Measurements from ENCODE around the gene CYP1A2. TPM values are rescaled to one million over a fixed set of nuclear protein-coding genes. Genes with fewer than 3 reads are reported as not detected.

CYP1A2 gene
- total and polyA plus RNA-seq, 4 donors: 0.05 to 0.57 (median 0.17) TPM; not detected in 1

DNA sequence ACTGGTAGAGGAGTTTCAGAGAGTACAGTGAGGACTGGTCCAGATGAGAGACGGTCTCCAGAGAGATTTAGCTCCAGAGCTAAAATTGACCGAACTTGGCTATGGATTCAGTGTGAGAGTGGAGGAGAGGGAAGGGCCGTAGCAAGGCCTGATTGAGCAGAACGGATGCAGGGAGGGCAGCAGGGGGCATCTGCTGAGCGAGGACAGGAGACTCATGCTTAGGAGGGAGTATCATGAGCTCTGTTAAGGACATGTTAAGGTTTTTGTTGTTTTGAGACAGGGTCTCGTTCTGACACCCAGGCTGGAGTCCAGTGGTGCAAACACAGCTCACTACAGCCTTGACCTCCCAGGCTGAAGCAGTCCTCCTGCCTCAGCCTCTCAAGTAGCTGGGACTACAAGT is 56.3 kb downstream of the CYP1A2 start:
- Histone ChIP-seq H3K9ac (ENCODE audit: insufficient read depth in 1 of 2, low read length in 2 of 2) (no peak overlapping the region), H3K9me3 (ENCODE audit: control insufficient read depth in 4 of 4, insufficient read depth in 3 of 4, low read length in 3 of 4) (no peaks in the 10 kb centered on the region), H3K4me1 (ENCODE audit: control insufficient read depth in 5 of 5, insufficient read depth in 5 of 5, low read length in 5 of 5) (peaks cover 0 to 1% (median 0%) of the 10 kb centered on the region in 5 donors), H3K27ac (ENCODE audit: low read depth in 1 of 2, low read length in 1 of 2) (no peak overlapping the region), H3K4me3 (no peak overlapping the region), H3K27me3 (ENCODE audit: control insufficient read depth in 3 of 3, insufficient read depth in 3 of 3, low read length in 2 of 3) (no peaks in the 10 kb centered on the region), H3K36me3 (ENCODE audit: control insufficient read depth in 4 of 4, insufficient read depth in 4 of 4, low read length in 4 of 4) (peaks cover 3 to 35% (median 8%) of the 10 kb centered on the region in 4 donors)
- ATAC-seq (ENCODE audit: insufficient read depth, low FRiP score) (no peak), DNase-seq (no peak)
- WGBS, 2 donors: 77 to 79% methylated on average over 6 of the region's 6 CpGs
- TF ChIP-seq, protein P1, sequence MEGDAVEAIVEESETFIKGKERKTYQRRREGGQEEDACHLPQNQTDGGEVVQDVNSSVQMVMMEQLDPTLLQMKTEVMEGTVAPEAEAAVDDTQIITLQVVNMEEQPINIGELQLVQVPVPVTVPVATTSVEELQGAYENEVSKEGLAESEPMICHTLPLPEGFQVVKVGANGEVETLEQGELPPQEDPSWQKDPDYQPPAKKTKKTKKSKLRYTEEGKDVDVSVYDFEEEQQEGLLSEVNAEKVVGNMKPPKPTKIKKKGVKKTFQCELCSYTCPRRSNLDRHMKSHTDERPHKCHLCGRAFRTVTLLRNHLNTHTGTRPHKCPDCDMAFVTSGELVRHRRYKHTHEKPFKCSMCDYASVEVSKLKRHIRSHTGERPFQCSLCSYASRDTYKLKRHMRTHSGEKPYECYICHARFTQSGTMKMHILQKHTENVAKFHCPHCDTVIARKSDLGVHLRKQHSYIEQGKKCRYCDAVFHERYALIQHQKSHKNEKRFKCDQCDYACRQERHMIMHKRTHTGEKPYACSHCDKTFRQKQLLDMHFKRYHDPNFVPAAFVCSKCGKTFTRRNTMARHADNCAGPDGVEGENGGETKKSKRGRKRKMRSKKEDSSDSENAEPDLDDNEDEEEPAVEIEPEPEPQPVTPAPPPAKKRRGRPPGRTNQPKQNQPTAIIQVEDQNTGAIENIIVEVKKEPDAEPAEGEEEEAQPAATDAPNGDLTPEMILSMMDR (IDR thresholded peaks at IDR 0.05; ENCODE audit: control extremely low read depth, extremely low read depth): no peak

Small RNA genes lying within 50 kb of the gene (small RNA-seq; reads per million reads assigned to genes)
- gene MIR4513 (ENCODE audit: low replicate concordance): 0.06 reads per million

Other genes with a start within 250 kb of the CYP1A2 start
- gene ARID3B, start 207.6 kb upstream of the CYP1A2 start, total RNA-seq: 10 to 100 TPM; 10.3 to 10.5 TPM
- gene ARID3B, start 207.6 kb upstream of the CYP1A2 start, polyA plus RNA-seq: 10 to 100 TPM in 1 of 2 donors, 1 to 10 TPM in 1; 6.6 to 10.1 TPM
- gene CLK3, start 133.0 kb upstream of the CYP1A2 start, total RNA-seq: 10 to 100 TPM; 65.9 to 70.4 TPM
- gene CLK3, start 133.0 kb upstream of the CYP1A2 start, polyA plus RNA-seq: 10 to 100 TPM; 56.1 to 63.3 TPM
- 10 to 100 TPM; 27.1 to 31.9 TPM for gene EDC3, start 52.8 kb upstream of the CYP1A2 start, total RNA-seq
- gene EDC3, start 52.8 kb upstream of the CYP1A2 start, polyA plus RNA-seq: 10 to 100 TPM; 15.3 to 17.0 TPM
- gene CYP1A1, start 23.3 kb upstream of the CYP1A2 start, total RNA-seq: under 1 TPM; 0.31 to 1.00 TPM
- gene CYP1A1, start 23.3 kb upstream of the CYP1A2 start, polyA plus RNA-seq: 10 to 100 TPM in 1 of 2 donors, under 1 TPM in 1; 0.46 to 15.0 TPM
- 10 to 100 TPM; 39.7 to 82.9 TPM for gene CSK, start 33.2 kb downstream of the CYP1A2 start, total RNA-seq
- 10 to 100 TPM; 40.9 to 99.1 TPM for gene CSK, start 33.2 kb downstream of the CYP1A2 start, polyA plus RNA-seq
- under 1 TPM in 1 of 2 donors, not detected in 1; 0.31 TPM for gene LMAN1L, start 64.0 kb downstream of the CYP1A2 start, total RNA-seq
- under 1 TPM in 1 of 2 donors, not detected in 1; 0.11 TPM for gene LMAN1L, start 64.0 kb downstream of the CYP1A2 start, polyA plus RNA-seq
- not detected for gene CPLX3, start 77.8 kb downstream of the CYP1A2 start, total RNA-seq
- gene CPLX3, start 77.8 kb downstream of the CYP1A2 start, polyA plus RNA-seq: under 1 TPM; 0.10 to 0.13 TPM
- gene ULK3, start 94.3 kb downstream of the CYP1A2 start, total RNA-seq: 10 to 100 TPM; 20.6 to 46.8 TPM
- gene ULK3, start 94.3 kb downstream of the CYP1A2 start, polyA plus RNA-seq: 10 to 100 TPM; 30.6 to 54.5 TPM
- gene SCAMP2, start 124.5 kb downstream of the CYP1A2 start, total RNA-seq: 100 to 1,000 TPM in 1 of 2 donors, 10 to 100 TPM in 1; 51.2 to 122 TPM
- 100 to 1,000 TPM in 1 of 2 donors, 10 to 100 TPM in 1; 62.7 to 103 TPM for gene SCAMP2, start 124.5 kb downstream of the CYP1A2 start, polyA plus RNA-seq
- 10 to 100 TPM; 28.5 to 42.4 TPM for gene MPI, start 141.2 kb downstream of the CYP1A2 start, total RNA-seq
- 10 to 100 TPM; 13.7 to 31.7 TPM for gene MPI, start 141.2 kb downstream of the CYP1A2 start, polyA plus RNA-seq
- gene FAM219B, start 158.0 kb downstream of the CYP1A2 start, total RNA-seq: 10 to 100 TPM; 49.7 to 88.4 TPM
- 10 to 100 TPM; 32.4 to 35.3 TPM for gene FAM219B, start 158.0 kb downstream of the CYP1A2 start, polyA plus RNA-seq
- 100 to 1,000 TPM in 1 of 2 donors, 10 to 100 TPM in 1; 70.7 to 163 TPM for gene COX5A, start 189.2 kb downstream of the CYP1A2 start, total RNA-seq
- 100 to 1,000 TPM; 233 to 301 TPM for gene COX5A, start 189.2 kb downstream of the CYP1A2 start, polyA plus RNA-seq
- 10 to 100 TPM in 1 of 2 donors, 1 to 10 TPM in 1; 3.8 to 15.2 TPM for gene RPP25, start 207.9 kb downstream of the CYP1A2 start, total RNA-seq
- gene RPP25, start 207.9 kb downstream of the CYP1A2 start, polyA plus RNA-seq: 10 to 100 TPM in 1 of 2 donors, 1 to 10 TPM in 1; 10.0 to 15.7 TPM
- 1 to 10 TPM; 3.8 to 4.8 TPM for gene SCAMP5, start 246.7 kb downstream of the CYP1A2 start, total RNA-seq
- 1 to 10 TPM in 1 of 2 donors, under 1 TPM in 1; 0.94 to 9.5 TPM for gene SCAMP5, start 246.7 kb downstream of the CYP1A2 start, polyA plus RNA-seq